Liver (tissue), 9 donors: Measurements from ENCODE around the gene C1QTNF12. TPM values are rescaled to one million over a fixed set of nuclear protein-coding genes. Genes with fewer than 3 reads are reported as not detected.

Experiments used
- DNase-seq: peaks from one replicate; pipeline ENCODE4 v3.0.0-alpha.2; 2017; ENCODE audit warnings: low spot score
- H3K27ac ChIP-seq, 2 donors: one replicate each; pipeline ENCODE4 v1.7.0; 2013; ENCODE audit warnings: inconsistent platforms in 2 of 2, low read length in 2 of 2, control low read depth in 1 of 2, low read depth in 1 of 2, mild to moderate bottlenecking in 1 of 2
- H3K27me3 ChIP-seq, 4 donors: one replicate each; pipeline versions ENCODE4 v1.6.1 to v1.7.0; 2013; ENCODE audit warnings: low read length in 3 of 4, inconsistent platforms in 1 of 4, mild to moderate bottlenecking in 1 of 4, moderate library complexity in 1 of 4; ENCODE audit not compliant: control insufficient read depth in 4 of 4, insufficient read depth in 4 of 4
- H3K36me3 ChIP-seq, 4 donors: one replicate each; pipeline versions ENCODE4 v1.6.1 to v1.7.0; 2013; ENCODE audit warnings: low read length in 3 of 4, mild to moderate bottlenecking in 3 of 4, low read depth in 1 of 4, moderate library complexity in 1 of 4; ENCODE audit not compliant: control insufficient read depth in 4 of 4, insufficient read depth in 3 of 4
- H3K4me1 ChIP-seq, 4 donors: one replicate each; pipeline versions ENCODE4 v1.6.1 to v1.7.0; 2013; ENCODE audit warnings: low read length in 3 of 4, mild to moderate bottlenecking in 3 of 4, moderate library complexity in 1 of 4; ENCODE audit not compliant: control insufficient read depth in 4 of 4, insufficient read depth in 4 of 4
- H3K4me3 ChIP-seq, 3 donors: one replicate each; pipeline versions ENCODE4 v1.6.1 to v1.7.0; 2013; ENCODE audit warnings: low read length in 3 of 3, control low read depth in 1 of 3, low read depth in 1 of 3, mild to moderate bottlenecking in 1 of 3
- H3K9ac ChIP-seq, 2 donors: one replicate each; pipeline ENCODE4 v1.7.0; 2013; ENCODE audit warnings: low read length in 2 of 2, mild to moderate bottlenecking in 2 of 2, moderate library complexity in 2 of 2, control low read depth in 1 of 2, low read depth in 1 of 2
- H3K9me3 ChIP-seq, 4 donors: one replicate each; pipeline versions ENCODE4 v1.6.1 to v1.7.0; 2013; ENCODE audit warnings: low read length in 3 of 4; ENCODE audit not compliant: control insufficient read depth in 4 of 4
- EGR1 ChIP-seq, 2 donors: IDR thresholded peaks; 2 replicates each; pipeline ENCODE4 v1.6.1; 2016 to 2018; ENCODE audit warnings: antibody characterized with exemption in 2 of 2, low read depth in 2 of 2
- FOXA1 ChIP-seq: IDR thresholded peaks from 2 replicates; pipeline ENCODE4 v1.6.1; 2016; ENCODE audit warnings: antibody characterized with exemption
- FOXA2 ChIP-seq: IDR thresholded peaks from 2 replicates; pipeline ENCODE4 v1.6.1; 2016; ENCODE audit warnings: antibody characterized with exemption
- HNF4A ChIP-seq, 2 donors: conservative IDR thresholded peaks; 2 replicates each; pipeline ENCODE4 v1.6.1; 2016; ENCODE audit warnings: antibody characterized with exemption in 2 of 2, mild to moderate bottlenecking in 2 of 2
- HNF4G ChIP-seq: IDR thresholded peaks from 2 replicates; pipeline ENCODE4 v1.6.1; 2016; ENCODE audit warnings: antibody characterized with exemption
- JUND ChIP-seq, 2 donors: IDR thresholded peaks; 2 replicates each; pipeline ENCODE4 v1.6.1; 2016; ENCODE audit warnings: antibody characterized with exemption in 2 of 2
- RAD21 ChIP-seq, 2 donors: IDR thresholded peaks; 2 replicates each; pipeline ENCODE4 v1.6.1; 2016; ENCODE audit warnings: antibody characterized with exemption in 2 of 2, mild to moderate bottlenecking in 2 of 2
- RXRA ChIP-seq, 2 donors: IDR thresholded peaks; 2 replicates each; pipeline ENCODE4 v1.6.1; 2017 to 2018; ENCODE audit warnings: antibody characterized with exemption in 2 of 2, mild to moderate bottlenecking in 1 of 2
- SP1 ChIP-seq: IDR thresholded peaks from 2 replicates; pipeline ENCODE4 v1.6.1; 2018; ENCODE audit warnings: antibody characterized with exemption, mild to moderate bottlenecking
- YY1 ChIP-seq: IDR thresholded peaks from 2 replicates; pipeline ENCODE4 v1.6.1; 2016; ENCODE audit warnings: antibody characterized with exemption, mild to moderate bottlenecking
- WGBS: extraction: QIAGEN DNeasy Blood & Tissue Kit; methylation state at CpG from one replicate; pipeline ENCODE4 v1.1.7; 2013; 5-methylcytosine and 5-hydroxymethylcytosine counted together
- polyA plus RNA-seq, 2 donors: library from polyadenylated mRNA; stranded (reverse) in 1 of 2; unstranded in 1 of 2; fragments of 200-250 nt in 1 of 2; fragments of >200 nt in 1 of 2; fragmentation: Nextera tagmentation in 1 of 2; extraction: Ambion mirVana in 1 of 2; gene quantifications; one replicate each; pipeline versions ENCODE4 v1.2.1 to v1.2.3, GENCODE V29; 2013 to 2015
- total RNA-seq, 2 donors: library from RNA; depleted of rRNA; stranded (reverse); fragments of >200 nt; gene quantifications; one replicate each; pipeline ENCODE4 v1.2.3, GENCODE V29; 2014
- TF ChIP-seq, protein P1 (sequence below): IDR thresholded peaks from 2 replicates; pipeline ENCODE4 v1.6.1; 2016; ENCODE audit warnings: antibody characterized with exemption
- TF ChIP-seq, protein P2 (sequence below): IDR thresholded peaks from 2 replicates; pipeline ENCODE4 v1.6.1; 2016; ENCODE audit warnings: antibody characterized with exemption, mild to moderate bottlenecking
- TF ChIP-seq, protein P3 (sequence below): IDR thresholded peaks from 2 replicates; pipeline ENCODE4 v1.6.1; 2016; ENCODE audit warnings: antibody characterized with exemption
- TF ChIP-seq, protein P4 (sequence below): fragments of 150-350 bp; IDR thresholded peaks from 2 replicates; pipeline ENCODE4 v1.5.1; 2017; ENCODE audit warnings: improper control_type of control experiment, low read depth, low read length; ENCODE audit not compliant: missing input control
- donor health status: healthy.
- donor health status: healthy.
- donor health status: healthy.
- donor health status: healthy.
- donor health status: healthy.

C1QTNF12 gene
- total and polyA plus RNA-seq, 4 donors: 0.39 to 0.40 TPM; not detected in 2

DNA sequence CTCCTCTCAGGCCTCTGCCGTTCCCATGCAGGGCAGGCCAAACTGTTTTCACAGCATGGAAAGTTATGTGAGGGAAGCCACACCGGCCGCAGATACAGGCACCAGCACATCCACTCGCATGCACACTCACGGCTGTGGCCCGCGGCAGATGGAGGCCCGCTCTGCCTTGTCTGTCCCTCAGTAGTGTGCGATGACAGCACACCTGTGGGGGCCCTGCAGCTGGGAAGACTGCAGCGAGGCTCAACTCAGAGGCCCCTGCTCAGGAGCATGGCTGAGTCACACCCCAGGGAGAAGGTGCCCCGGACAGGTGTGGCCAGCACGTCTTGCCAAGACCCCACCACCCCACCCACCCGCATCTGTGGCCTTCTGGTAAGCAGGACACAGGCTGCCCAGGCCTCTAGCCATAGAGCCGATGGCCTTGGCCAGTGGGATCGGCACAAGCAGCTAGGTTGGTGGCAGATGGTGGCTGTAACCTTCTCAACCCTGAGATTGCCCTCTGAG lies 28.5 kb upstream of the C1QTNF12 start:
- DNase-seq: no peak
- 94% methylated on average over 15 of the region's 15 CpGs for WGBS
- Histone ChIP-seq H3K36me3 (peaks cover 0 to 2% (median 0%) of the 10 kb centered on the region in 4 donors), H3K4me1 (peaks cover 13 to 39% (median 32%) of the 10 kb centered on the region in 4 donors), H3K9ac (no peak overlapping the region), H3K27ac (no peak overlapping the region), H3K27me3 (no peaks in the 10 kb centered on the region), H3K4me3 (no peak overlapping the region), H3K9me3 (no peaks in the 10 kb centered on the region)
- no peak for TF ChIP-seq RAD21 (IDR thresholded peaks at IDR 0.05)
- TF ChIP-seq, protein P1, sequence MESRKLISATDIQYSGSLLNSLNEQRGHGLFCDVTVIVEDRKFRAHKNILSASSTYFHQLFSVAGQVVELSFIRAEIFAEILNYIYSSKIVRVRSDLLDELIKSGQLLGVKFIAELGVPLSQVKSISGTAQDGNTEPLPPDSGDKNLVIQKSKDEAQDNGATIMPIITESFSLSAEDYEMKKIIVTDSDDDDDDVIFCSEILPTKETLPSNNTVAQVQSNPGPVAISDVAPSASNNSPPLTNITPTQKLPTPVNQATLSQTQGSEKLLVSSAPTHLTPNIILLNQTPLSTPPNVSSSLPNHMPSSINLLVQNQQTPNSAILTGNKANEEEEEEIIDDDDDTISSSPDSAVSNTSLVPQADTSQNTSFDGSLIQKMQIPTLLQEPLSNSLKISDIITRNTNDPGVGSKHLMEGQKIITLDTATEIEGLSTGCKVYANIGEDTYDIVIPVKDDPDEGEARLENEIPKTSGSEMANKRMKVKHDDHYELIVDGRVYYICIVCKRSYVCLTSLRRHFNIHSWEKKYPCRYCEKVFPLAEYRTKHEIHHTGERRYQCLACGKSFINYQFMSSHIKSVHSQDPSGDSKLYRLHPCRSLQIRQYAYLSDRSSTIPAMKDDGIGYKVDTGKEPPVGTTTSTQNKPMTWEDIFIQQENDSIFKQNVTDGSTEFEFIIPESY: no peak
- TF ChIP-seq, protein P2, sequence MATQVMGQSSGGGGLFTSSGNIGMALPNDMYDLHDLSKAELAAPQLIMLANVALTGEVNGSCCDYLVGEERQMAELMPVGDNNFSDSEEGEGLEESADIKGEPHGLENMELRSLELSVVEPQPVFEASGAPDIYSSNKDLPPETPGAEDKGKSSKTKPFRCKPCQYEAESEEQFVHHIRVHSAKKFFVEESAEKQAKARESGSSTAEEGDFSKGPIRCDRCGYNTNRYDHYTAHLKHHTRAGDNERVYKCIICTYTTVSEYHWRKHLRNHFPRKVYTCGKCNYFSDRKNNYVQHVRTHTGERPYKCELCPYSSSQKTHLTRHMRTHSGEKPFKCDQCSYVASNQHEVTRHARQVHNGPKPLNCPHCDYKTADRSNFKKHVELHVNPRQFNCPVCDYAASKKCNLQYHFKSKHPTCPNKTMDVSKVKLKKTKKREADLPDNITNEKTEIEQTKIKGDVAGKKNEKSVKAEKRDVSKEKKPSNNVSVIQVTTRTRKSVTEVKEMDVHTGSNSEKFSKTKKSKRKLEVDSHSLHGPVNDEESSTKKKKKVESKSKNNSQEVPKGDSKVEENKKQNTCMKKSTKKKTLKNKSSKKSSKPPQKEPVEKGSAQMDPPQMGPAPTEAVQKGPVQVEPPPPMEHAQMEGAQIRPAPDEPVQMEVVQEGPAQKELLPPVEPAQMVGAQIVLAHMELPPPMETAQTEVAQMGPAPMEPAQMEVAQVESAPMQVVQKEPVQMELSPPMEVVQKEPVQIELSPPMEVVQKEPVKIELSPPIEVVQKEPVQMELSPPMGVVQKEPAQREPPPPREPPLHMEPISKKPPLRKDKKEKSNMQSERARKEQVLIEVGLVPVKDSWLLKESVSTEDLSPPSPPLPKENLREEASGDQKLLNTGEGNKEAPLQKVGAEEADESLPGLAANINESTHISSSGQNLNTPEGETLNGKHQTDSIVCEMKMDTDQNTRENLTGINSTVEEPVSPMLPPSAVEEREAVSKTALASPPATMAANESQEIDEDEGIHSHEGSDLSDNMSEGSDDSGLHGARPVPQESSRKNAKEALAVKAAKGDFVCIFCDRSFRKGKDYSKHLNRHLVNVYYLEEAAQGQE: no peak

DNA sequence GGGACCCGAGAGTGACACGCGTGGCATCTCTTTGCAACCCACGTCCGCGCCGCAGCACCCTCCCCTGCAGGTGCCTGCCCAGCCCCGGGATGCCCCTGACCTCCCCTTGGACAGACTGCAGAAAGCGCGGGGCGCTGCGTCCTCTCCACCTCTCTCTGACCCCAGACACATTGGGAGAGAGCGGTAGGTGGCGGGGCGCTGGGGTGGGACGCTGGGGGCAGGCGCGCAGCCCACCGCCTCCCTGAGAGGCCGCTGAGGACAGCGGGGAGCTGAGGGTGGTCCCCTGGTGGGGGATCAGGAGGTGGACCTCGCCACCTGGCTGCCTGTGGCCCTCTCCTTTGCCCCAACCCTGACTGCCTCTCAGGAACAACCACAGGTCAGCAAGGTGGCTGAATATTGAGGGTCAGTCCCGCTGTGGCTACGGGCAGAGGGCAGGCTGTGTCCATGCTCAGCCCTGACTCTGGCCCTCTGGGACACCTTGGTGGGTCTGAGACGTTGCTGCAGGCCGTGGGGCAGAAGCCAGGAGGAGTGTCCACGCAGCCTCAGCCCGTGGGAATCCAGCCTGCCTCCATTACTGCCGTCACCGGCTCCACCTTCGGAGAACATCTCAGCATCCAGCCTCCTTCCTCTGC lies 27.9 kb upstream of the C1QTNF12 start:
- Histone ChIP-seq H3K9me3 (no peaks in the 10 kb centered on the region), H3K4me1 (peaks cover 13 to 39% (median 32%) of the 10 kb centered on the region in 4 donors), H3K36me3 (peaks cover 0 to 2% (median 0%) of the 10 kb centered on the region in 4 donors), H3K27me3 (no peaks in the 10 kb centered on the region), H3K9ac (peak overlapping the region in 1 of 2 donors; percentile 81), H3K27ac (peak overlapping the region in 1 of 2 donors; percentile 69), H3K4me3 (peak overlapping the region; percentile 54 to 94 (median 68))
- 24% methylated on average over 31 of the region's 31 CpGs for WGBS
- DNase-seq: no peak
- no peak for TF ChIP-seq RAD21 (IDR thresholded peaks at IDR 0.05)
- TF ChIP-seq, protein P2: no peak
- no peak for TF ChIP-seq EGR1 (IDR thresholded peaks at IDR 0.05; ENCODE audit: low read depth in 2 of 2)
- TF ChIP-seq, protein P3, sequence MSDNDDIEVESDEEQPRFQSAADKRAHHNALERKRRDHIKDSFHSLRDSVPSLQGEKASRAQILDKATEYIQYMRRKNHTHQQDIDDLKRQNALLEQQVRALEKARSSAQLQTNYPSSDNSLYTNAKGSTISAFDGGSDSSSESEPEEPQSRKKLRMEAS: no peak
- TF ChIP-seq, protein P4, sequence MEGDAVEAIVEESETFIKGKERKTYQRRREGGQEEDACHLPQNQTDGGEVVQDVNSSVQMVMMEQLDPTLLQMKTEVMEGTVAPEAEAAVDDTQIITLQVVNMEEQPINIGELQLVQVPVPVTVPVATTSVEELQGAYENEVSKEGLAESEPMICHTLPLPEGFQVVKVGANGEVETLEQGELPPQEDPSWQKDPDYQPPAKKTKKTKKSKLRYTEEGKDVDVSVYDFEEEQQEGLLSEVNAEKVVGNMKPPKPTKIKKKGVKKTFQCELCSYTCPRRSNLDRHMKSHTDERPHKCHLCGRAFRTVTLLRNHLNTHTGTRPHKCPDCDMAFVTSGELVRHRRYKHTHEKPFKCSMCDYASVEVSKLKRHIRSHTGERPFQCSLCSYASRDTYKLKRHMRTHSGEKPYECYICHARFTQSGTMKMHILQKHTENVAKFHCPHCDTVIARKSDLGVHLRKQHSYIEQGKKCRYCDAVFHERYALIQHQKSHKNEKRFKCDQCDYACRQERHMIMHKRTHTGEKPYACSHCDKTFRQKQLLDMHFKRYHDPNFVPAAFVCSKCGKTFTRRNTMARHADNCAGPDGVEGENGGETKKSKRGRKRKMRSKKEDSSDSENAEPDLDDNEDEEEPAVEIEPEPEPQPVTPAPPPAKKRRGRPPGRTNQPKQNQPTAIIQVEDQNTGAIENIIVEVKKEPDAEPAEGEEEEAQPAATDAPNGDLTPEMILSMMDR: no peak
- no peak for TF ChIP-seq SP1
- TF ChIP-seq HNF4A (conservative IDR thresholded peaks at IDR 0.05): no peak
- TF ChIP-seq RXRA (IDR thresholded peaks at IDR 0.05): no peak
- no peak for TF ChIP-seq FOXA1
- TF ChIP-seq FOXA2: no peak
- no peak for TF ChIP-seq JUND (IDR thresholded peaks at IDR 0.05)
- no peak for TF ChIP-seq HNF4G
- no peak for TF ChIP-seq YY1
